H1 (cell line): ENCODE data around the gene COMT.

Experiments used
- EP300 ChIP-seq, 2 experiments: IDR thresholded peaks; 1 replicate in 1 of 2; 2 replicates in 1 of 2; pipeline ENCODE4 v1.6.1; 2011 to 2012; ENCODE audit warnings: low read depth in 2 of 2, low read length in 2 of 2, mild to moderate bottlenecking in 2 of 2, borderline replicate concordance in 1 of 2, inconsistent platforms in 1 of 2, moderate library complexity in 1 of 2
- POLR2A ChIP-seq, 2 experiments: IDR thresholded peaks; 1 replicate in 1 of 2; 2 replicates in 1 of 2; pipeline ENCODE4 v1.6.1; 2011; ENCODE audit warnings: low read depth in 2 of 2, low read length in 2 of 2, mild to moderate bottlenecking in 2 of 2; ENCODE audit errors: control extremely low read depth in 1 of 2
- POLR2AphosphoS5 ChIP-seq: IDR thresholded peaks from 2 replicates; pipeline ENCODE4 v1.6.1; 2011; ENCODE audit warnings: low read depth, low read length
- TF ChIP-seq, protein P1 (sequence below), 3 experiments: IDR thresholded peaks; 1 replicate in 2 of 3; 2 replicates in 1 of 3; pipeline versions ENCODE4 v1.5.1 to v1.6.1; 2011; ENCODE audit warnings: low read length in 3 of 3, mild to moderate bottlenecking in 3 of 3, inconsistent platforms in 2 of 3, low read depth in 1 of 3, moderate library complexity in 1 of 3; ENCODE audit not compliant: insufficient read depth in 1 of 3; ENCODE audit errors: control extremely low read depth in 1 of 3
- TF ChIP-seq, protein P2 (sequence below): IDR thresholded peaks from 2 replicates; pipeline ENCODE4 v1.6.1; 2012; ENCODE audit warnings: inconsistent platforms

DNA sequence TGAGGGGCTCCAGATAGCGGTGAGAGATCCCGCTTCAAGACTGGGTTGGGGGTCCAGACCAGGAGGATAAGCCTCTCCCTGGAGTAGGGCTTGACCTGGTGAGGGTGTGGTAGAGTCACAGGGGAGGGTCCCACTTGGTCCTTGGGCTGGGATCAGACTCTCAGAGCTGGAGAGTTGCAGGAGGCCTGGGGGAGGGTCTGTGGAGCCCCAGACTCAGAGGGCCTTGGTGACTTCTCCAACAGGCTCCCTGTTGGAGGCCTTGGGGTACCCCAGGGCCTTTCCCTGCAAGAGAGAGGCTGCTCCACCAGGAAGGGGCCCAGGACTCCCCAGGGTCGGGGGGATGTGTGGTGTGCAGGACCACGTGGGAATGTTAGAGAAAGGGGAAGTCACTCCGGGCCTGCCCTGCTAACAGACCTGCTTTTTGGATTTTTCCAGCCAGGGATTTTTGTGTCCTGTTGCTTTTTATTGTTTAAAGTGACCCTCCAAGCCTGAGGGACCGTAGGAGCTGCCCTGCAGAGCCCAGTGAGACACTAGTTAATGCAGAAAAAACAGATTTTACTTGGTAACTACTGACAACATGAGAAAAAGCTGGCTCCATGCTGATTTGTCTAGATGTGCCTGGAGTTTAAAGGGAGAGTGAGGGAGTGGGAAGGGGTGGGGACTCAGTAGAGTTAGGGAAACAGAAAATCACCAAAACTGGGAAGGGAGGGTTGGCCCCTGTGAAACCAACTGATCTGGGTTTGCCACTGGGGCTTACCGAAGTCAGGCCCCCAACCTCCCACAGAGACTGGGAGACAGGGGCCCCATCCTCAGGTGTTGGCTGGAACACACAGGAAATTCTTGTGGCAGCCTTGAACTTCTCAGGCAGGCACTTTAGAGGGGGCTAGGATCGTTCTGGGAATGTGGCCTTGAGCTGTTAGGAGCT, 847 bp downstream of the COMT start:
- TF ChIP-seq, protein P1, sequence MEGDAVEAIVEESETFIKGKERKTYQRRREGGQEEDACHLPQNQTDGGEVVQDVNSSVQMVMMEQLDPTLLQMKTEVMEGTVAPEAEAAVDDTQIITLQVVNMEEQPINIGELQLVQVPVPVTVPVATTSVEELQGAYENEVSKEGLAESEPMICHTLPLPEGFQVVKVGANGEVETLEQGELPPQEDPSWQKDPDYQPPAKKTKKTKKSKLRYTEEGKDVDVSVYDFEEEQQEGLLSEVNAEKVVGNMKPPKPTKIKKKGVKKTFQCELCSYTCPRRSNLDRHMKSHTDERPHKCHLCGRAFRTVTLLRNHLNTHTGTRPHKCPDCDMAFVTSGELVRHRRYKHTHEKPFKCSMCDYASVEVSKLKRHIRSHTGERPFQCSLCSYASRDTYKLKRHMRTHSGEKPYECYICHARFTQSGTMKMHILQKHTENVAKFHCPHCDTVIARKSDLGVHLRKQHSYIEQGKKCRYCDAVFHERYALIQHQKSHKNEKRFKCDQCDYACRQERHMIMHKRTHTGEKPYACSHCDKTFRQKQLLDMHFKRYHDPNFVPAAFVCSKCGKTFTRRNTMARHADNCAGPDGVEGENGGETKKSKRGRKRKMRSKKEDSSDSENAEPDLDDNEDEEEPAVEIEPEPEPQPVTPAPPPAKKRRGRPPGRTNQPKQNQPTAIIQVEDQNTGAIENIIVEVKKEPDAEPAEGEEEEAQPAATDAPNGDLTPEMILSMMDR (IDR thresholded peaks at IDR 0.05; ENCODE audit: control extremely low read depth in 1 of 3, insufficient read depth in 1 of 3, low read depth in 1 of 3, low read length in 3 of 3), result no peak
- TF ChIP-seq EP300 (IDR thresholded peaks at IDR 0.05; ENCODE audit: borderline replicate concordance in 1 of 2, low read depth in 2 of 2, low read length in 2 of 2) (no peak), POLR2A (IDR thresholded peaks at IDR 0.05; ENCODE audit: control extremely low read depth in 1 of 2, low read depth in 2 of 2, low read length in 2 of 2) (no peak), POLR2AphosphoS5 (no peak)
- TF ChIP-seq, protein P2, sequence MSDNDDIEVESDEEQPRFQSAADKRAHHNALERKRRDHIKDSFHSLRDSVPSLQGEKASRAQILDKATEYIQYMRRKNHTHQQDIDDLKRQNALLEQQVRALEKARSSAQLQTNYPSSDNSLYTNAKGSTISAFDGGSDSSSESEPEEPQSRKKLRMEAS, result no peak
